Tibial artery (tissue), 4 donors: ENCODE measurements around the gene MUC6.

Experiments
- DNase-seq, 2 donors: peaks; one replicate each; pipeline ENCODE4 v3.0.0-alpha.2; 2019
- H3K27ac ChIP-seq, 2 donors: fragments of 200-600 bp; sonication (generic) in 1 of 2; 1 replicate in 1 of 2; 2 replicates in 1 of 2; pipeline ENCODE4 v1.5.1; 2018 to 2019; ENCODE audit warnings: mild to moderate bottlenecking in 1 of 2
- H3K27me3 ChIP-seq, 2 donors: fragments of 200-600 bp; sonication (generic) in 1 of 2; one replicate each; pipeline versions ENCODE4 v1.5.1 to v1.6.0; 2016 to 2019
- H3K36me3 ChIP-seq, 3 donors: fragments of 200-600 bp; sonication (generic) in 2 of 3; one replicate each; pipeline ENCODE4 v1.5.1; 2016 to 2019; ENCODE audit warnings: mild to moderate bottlenecking in 2 of 3
- H3K4me1 ChIP-seq, 4 donors: fragments of 200-600 bp; sonication (generic) in 2 of 4; 1 replicate in 3 of 4; 2 replicates in 1 of 4; pipeline ENCODE4 v1.5.1; 2016 to 2019
- H3K4me3 ChIP-seq, 2 donors: fragments of 200-600 bp; sonication (generic) in 1 of 2; 1 replicate in 1 of 2; 2 replicates in 1 of 2; pipeline ENCODE4 v1.5.1; 2018 to 2019; ENCODE audit warnings: mild to moderate bottlenecking in 2 of 2
- H3K9me3 ChIP-seq, 3 donors: fragments of 200-600 bp; sonication (generic) in 1 of 3; one replicate each; pipeline ENCODE4 v1.5.1; 2016 to 2019
- intact Hi-C: fragments of 100-400 bp; cut with DNase I; formaldehyde crosslinking; loops from one replicate; pipeline ENCODE4 v1.15.0; 2023; ENCODE audit warnings: low total_unique reads
- TF ChIP-seq, protein P1 (sequence below), 2 experiments: fragments of 200-600 bp in 1 of 2; fragments of 450-650 bp in 1 of 2; IDR thresholded peaks; one replicate each; pipeline ENCODE4 v1.5.1; 2017 to 2019; ENCODE audit warnings: antibody characterized with exemption in 2 of 2, mild to moderate bottlenecking in 1 of 2, moderate library complexity in 1 of 2

Gene MUC6

DNA sequence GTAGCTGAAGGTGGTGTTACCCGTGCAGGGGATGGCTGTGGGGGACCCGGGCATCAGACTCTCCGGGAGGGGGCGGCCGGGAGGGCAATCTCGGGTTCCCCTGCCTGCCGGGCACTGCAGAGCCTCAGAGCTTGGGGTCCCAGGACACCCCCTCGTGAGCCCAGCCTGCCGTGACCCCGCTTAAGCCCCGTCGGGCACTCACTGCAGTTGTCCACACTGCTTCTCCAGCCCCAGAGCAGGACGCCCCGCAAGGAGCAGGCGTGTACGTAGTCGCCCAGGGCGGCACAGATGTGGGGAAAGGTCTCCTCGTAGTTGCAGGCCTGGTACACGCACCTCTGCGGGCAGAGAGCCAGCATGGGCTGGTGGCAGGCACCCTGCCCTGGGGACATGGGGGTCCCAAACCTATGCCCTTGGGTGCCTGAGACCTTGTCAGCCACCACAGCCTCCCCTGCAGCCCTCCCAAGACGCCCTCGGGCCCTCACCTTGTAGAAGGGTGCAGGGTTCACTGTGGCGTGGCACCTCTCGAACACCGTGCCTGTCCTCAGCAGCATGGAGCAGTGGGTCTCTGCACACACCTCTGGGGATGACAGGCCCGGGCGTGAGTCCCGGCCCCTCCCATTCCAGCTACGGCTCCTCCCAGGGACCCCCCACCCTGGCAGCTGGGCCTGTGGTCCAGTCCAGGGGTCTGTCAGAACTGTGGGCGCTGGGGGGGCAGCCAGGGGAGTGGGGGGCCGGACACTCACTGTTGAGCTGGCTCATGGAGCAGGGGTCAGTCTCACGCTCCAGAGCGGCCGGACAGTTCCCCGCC lies 8.8 kb downstream of the MUC6 start:
- intact Hi-C loops, result no loop called here
- Histone ChIP-seq H3K27me3 (no peaks in the 10 kb centered on the region), H3K36me3 (peaks cover 0 to 25% (median 0%) of the 10 kb centered on the region in 3 donors), H3K9me3 (no peaks in the 10 kb centered on the region), H3K4me1 (no peaks in the 10 kb centered on the region), H3K27ac (no peak overlapping the region), H3K4me3 (no peak overlapping the region)
- no peak for DNase-seq
- TF ChIP-seq, protein P1, sequence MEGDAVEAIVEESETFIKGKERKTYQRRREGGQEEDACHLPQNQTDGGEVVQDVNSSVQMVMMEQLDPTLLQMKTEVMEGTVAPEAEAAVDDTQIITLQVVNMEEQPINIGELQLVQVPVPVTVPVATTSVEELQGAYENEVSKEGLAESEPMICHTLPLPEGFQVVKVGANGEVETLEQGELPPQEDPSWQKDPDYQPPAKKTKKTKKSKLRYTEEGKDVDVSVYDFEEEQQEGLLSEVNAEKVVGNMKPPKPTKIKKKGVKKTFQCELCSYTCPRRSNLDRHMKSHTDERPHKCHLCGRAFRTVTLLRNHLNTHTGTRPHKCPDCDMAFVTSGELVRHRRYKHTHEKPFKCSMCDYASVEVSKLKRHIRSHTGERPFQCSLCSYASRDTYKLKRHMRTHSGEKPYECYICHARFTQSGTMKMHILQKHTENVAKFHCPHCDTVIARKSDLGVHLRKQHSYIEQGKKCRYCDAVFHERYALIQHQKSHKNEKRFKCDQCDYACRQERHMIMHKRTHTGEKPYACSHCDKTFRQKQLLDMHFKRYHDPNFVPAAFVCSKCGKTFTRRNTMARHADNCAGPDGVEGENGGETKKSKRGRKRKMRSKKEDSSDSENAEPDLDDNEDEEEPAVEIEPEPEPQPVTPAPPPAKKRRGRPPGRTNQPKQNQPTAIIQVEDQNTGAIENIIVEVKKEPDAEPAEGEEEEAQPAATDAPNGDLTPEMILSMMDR (IDR thresholded peaks at IDR 0.05), result no peak

DNA sequence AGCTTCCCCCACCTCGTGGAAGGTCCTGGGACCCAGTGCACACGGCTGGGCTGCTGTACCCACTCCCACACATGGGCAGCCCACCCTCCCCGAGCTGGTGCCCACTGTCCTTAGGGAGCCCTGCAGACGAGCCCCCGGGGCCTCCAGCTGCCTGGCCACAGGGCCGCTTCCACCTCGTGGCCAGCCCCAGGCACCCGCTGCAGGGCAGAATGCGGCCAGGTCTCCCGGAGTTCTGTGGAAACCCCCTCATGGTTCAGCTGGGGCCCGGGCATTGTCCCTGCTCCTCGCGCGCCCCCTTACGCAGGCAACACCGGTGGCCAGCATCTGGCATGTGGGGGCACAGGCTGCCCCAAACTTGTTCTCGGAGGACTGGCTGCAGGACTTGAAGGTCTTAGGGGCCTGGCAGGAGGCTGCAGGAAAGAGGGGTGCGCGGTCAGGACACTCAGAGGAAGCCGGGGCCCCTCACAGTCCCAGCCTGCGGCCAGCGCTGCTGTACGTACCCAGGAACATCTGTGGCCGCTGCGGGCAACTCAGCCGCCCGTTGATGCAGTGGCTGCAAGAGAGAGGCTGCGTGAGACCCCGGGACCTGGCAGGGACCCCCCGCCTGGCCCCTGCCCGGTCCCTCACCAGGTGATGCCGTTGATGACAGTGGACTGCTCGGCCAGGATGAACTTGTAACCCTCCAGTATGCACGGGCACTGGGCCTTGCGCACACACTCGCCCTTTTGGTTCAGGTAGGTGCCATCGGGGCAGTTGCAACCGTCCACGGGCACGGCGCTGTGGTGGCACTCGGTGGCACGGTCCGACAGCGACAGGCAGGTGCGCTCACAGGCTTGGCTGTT lies 9.7 kb downstream of the MUC6 start:
- intact Hi-C loops, result no loop called here
- DNase-seq, result no peak
- H3K4me1 ChIP-seq, result no peaks in the 10 kb centered on the region
- no peak overlapping the region for H3K27ac ChIP-seq
- H3K4me3 ChIP-seq, result no peak overlapping the region
- peaks cover 0 to 25% (median 0%) of the 10 kb centered on the region in 3 donors for H3K36me3 ChIP-seq
- H3K9me3 ChIP-seq, result no peaks in the 10 kb centered on the region
- no peaks in the 10 kb centered on the region for H3K27me3 ChIP-seq
- TF ChIP-seq, protein P1 (IDR thresholded peaks at IDR 0.05), result no peak

DNA sequence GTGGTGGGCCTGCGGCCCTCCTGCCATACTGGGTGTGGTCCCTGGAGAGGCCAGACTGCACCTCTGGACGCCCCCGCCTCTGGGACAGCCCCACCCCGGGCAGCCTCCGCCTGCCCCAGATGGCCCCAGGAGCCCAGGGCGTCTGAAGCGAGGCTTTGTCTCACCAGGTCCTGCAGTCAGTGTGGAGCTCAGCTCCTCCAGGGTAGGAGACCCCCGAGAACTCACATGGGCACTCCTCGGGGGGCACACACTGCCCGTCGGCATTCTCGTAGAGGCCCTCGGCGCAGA lies 10.4 kb downstream of the MUC6 start:
- no peak overlapping the region for H3K27ac ChIP-seq
- no peaks in the 10 kb centered on the region for H3K4me1 ChIP-seq
- H3K4me3 ChIP-seq, result no peak overlapping the region
- DNase-seq, result no peak
- TF ChIP-seq, protein P1 (IDR thresholded peaks at IDR 0.05), result no peak
- no peaks in the 10 kb centered on the region for H3K9me3 ChIP-seq
- peaks cover 0 to 25% (median 0%) of the 10 kb centered on the region in 3 donors for H3K36me3 ChIP-seq
- H3K27me3 ChIP-seq, result no peaks in the 10 kb centered on the region
- intact Hi-C loops, result no loop called here

DNA sequence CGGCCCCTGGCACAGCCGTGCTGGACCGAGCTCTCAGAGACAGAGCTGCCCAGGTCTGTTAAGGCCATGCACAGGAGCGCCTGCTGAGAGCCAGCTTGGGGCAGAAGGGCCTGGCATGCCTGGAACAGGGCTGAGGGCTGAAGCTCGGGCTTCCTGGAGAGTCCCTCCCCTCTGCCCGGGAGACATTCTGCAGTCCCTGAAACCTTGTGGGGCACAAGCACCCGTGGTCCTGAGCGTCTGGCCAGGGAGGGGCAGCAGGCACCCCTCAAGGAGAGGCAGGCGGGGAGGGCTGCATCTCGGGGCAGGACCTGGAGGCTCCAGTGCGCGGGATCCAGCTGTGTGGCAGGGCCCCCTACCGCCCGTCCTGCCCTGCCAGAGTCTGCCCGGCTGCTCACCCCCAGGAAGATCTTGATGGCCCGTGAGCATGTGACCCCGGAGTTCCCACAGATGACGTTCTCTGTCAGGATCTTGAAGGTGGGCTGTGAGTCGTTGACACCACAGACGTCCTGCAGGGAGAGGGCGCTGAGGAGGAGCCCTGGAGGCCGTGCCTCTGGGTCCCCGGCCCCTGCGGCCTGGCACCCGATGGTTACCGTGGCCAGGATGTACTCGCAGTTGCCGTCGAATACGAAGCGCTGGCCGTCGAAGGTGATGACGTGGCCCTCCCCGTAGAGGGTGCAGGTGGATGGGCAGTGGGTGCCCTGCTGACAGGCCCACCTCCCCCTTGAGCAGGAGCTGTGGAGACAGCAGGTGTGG lies 10.9 kb downstream of the MUC6 start:
- Histone ChIP-seq H3K36me3 (peaks cover 0 to 25% (median 0%) of the 10 kb centered on the region in 3 donors), H3K27me3 (no peaks in the 10 kb centered on the region), H3K9me3 (no peaks in the 10 kb centered on the region), H3K4me3 (no peak overlapping the region), H3K4me1 (no peaks in the 10 kb centered on the region), H3K27ac (no peak overlapping the region)
- DNase-seq, result no peak
- TF ChIP-seq, protein P1 (IDR thresholded peaks at IDR 0.05), result no peak
- intact Hi-C loops, result no loop called here

DNA sequence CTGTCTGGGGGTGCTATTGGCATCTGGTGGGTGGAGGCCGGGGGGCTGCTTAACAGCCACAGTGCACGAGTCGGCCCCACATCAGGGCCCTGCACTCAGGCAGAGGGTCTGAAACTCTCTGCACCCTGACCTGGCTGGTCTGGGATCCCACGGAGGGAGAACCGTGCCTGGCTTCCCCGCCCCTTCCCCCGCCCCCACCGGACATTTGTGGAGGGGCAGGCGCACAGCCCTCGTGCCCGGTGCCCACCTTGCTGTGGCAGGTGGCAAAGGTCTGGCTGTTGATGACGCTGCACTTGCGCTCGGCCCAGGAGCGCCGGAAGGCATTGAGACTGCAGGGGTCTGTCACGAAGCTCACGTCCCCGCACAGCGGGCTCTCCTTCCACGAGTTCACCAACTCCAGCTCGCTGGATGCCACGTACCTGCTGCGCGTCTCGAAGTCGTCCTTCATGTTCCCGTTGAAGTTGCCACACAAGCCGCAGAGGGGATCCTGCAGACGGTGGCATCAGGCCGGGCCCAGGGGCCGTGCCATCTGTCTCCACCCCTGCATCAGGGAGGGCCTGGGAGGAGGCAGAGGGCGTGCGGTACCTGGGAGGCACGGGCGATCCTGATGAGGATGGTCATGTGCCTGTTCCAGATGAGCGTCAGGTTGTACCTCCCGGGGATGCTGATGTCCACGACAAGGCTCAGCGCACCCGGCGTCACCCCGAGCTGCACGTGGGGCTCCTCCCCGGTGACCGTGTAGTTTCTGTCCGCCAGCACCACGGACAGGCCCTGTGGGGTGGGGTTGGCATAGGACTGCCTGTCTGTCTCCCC lies 11.7 kb downstream of the MUC6 start:
- Histone ChIP-seq H3K27me3 (no peaks in the 10 kb centered on the region), H3K4me3 (no peak overlapping the region), H3K27ac (no peak overlapping the region), H3K9me3 (no peaks in the 10 kb centered on the region), H3K4me1 (no peaks in the 10 kb centered on the region), H3K36me3 (peaks cover 0 to 25% (median 0%) of the 10 kb centered on the region in 3 donors)
- DNase-seq, result no peak
- TF ChIP-seq, protein P1 (IDR thresholded peaks at IDR 0.05), result no peak
- intact Hi-C loops, result no loop called here
